GM23248 (cell line): ENCODE data around the gene OSBPL7. TPM values are rescaled to one million over a fixed set of nuclear protein-coding genes. Genes with fewer than 3 reads are reported as not detected.

Source experiments
- DNase-seq: peaks from one replicate; pipeline ENCODE4 v3.0.0-alpha.2; 2015
- H2AFZ ChIP-seq: fragments of 200-600 bp; sonication (generic); 2 replicates; pipeline ENCODE4 v1.6.1; 2016; ENCODE audit warnings: antibody characterized with exemption
- H3F3A ChIP-seq: fragments of 200-600 bp; sonication (generic); 2 replicates; pipeline ENCODE4 v1.6.1; 2016; ENCODE audit warnings: mild to moderate bottlenecking, antibody characterized with exemption, mixed run types; ENCODE audit not compliant: insufficient read depth
- H3K27ac ChIP-seq: fragments of 200-600 bp; sonication (generic); 2 replicates; pipeline ENCODE4 v1.5.1; 2016; ENCODE audit warnings: mild to moderate bottlenecking
- H3K27me3 ChIP-seq: fragments of 200-600 bp; sonication (generic); replicated peaks from 2 replicates; pipeline ENCODE4 v1.6.1; 2016; ENCODE audit warnings: mild to moderate bottlenecking; ENCODE audit not compliant: insufficient read depth
- H3K36me3 ChIP-seq: fragments of 200-600 bp; sonication (generic); 2 replicates; pipeline ENCODE4 v1.6.1; 2016; ENCODE audit warnings: low read depth, mild to moderate bottlenecking
- H3K4me1 ChIP-seq: fragments of 200-600 bp; sonication (generic); 2 replicates; pipeline ENCODE4 v1.6.1; 2016; ENCODE audit warnings: mild to moderate bottlenecking; ENCODE audit not compliant: insufficient read depth
- H3K4me2 ChIP-seq: fragments of 200-600 bp; sonication (generic); one replicate; pipeline ENCODE4 v1.6.1; 2016; ENCODE audit warnings: mild to moderate bottlenecking; ENCODE audit not compliant: unreplicated experiment
- H3K4me3 ChIP-seq: fragments of 200-600 bp; sonication (generic); 2 replicates; pipeline ENCODE4 v1.5.1; 2016; ENCODE audit warnings: mild to moderate bottlenecking
- H3K79me2 ChIP-seq: fragments of 200-600 bp; sonication (generic); 2 replicates; pipeline ENCODE4 v1.6.1; 2016; ENCODE audit warnings: mild to moderate bottlenecking; ENCODE audit not compliant: insufficient read depth
- H3K9ac ChIP-seq: fragments of 200-600 bp; sonication (generic); 2 replicates; pipeline ENCODE4 v1.6.1; 2016; ENCODE audit warnings: mild to moderate bottlenecking
- H3K9me2 ChIP-seq: fragments of 200-600 bp; sonication (generic); 2 replicates; pipeline ENCODE4 v1.6.1; 2016; ENCODE audit warnings: mixed run types, mild to moderate bottlenecking, moderate library complexity; ENCODE audit not compliant: insufficient read depth
- H3K9me3 ChIP-seq: fragments of 200-600 bp; sonication (generic); one replicate; pipeline ENCODE4 v1.6.1; 2017; ENCODE audit warnings: low read depth
- H4K20me1 ChIP-seq: fragments of 200-600 bp; sonication (generic); 2 replicates; pipeline ENCODE4 v1.6.0; 2016; ENCODE audit not compliant: insufficient read depth
- EZH2 ChIP-seq: fragments of 200-600 bp; sonication (generic); IDR thresholded peaks from 2 replicates; pipeline ENCODE4 v1.6.1; 2018; ENCODE audit warnings: antibody characterized with exemption, mild to moderate bottlenecking; ENCODE audit not compliant: insufficient read depth, poor library complexity, severe bottlenecking
- EZH2phosphoT487 ChIP-seq: fragments of 200-600 bp; sonication (generic); IDR thresholded peaks from 2 replicates; pipeline ENCODE4 v1.6.1; 2018; ENCODE audit warnings: antibody characterized with exemption, moderate library complexity, mild to moderate bottlenecking, low read depth; ENCODE audit not compliant: insufficient read depth
- WGBS, 2 experiments: methylation state at CpG; one replicate each; pipeline ENCODE4 v1.1.6; 2015 to 2017; ENCODE audit warnings: low lambda C conversion rate in 2 of 2, low coverage in 1 of 2; ENCODE audit errors: missing lambda C conversion rate in 2 of 2; 5-methylcytosine and 5-hydroxymethylcytosine counted together
- in situ Hi-C: fragments of 300-500 bp; cut with MboI; formaldehyde crosslinking; loops from 2 replicates; pipeline ENCODE4 v1.15.0; 2020
- polyA plus RNA-seq: library from polyadenylated mRNA; unstranded; fragments of >200 nt; fragmentation: Nextera tagmentation; extraction: Ambion mirVana; gene quantifications from 2 replicates; pipeline ENCODE4 v1.2.1, GENCODE V29; 2016
- total RNA-seq: library from RNA; depleted of rRNA; stranded (reverse); fragments of >200 nt; shearing (Covaris generic); gene quantifications from 2 replicates; pipeline ENCODE4 v1.2.3, GENCODE V29; 2014

OSBPL7 gene
- total and polyA plus RNA-seq, 2 experiments from 2014 or later: 2.0 to 5.0 TPM

DNA sequence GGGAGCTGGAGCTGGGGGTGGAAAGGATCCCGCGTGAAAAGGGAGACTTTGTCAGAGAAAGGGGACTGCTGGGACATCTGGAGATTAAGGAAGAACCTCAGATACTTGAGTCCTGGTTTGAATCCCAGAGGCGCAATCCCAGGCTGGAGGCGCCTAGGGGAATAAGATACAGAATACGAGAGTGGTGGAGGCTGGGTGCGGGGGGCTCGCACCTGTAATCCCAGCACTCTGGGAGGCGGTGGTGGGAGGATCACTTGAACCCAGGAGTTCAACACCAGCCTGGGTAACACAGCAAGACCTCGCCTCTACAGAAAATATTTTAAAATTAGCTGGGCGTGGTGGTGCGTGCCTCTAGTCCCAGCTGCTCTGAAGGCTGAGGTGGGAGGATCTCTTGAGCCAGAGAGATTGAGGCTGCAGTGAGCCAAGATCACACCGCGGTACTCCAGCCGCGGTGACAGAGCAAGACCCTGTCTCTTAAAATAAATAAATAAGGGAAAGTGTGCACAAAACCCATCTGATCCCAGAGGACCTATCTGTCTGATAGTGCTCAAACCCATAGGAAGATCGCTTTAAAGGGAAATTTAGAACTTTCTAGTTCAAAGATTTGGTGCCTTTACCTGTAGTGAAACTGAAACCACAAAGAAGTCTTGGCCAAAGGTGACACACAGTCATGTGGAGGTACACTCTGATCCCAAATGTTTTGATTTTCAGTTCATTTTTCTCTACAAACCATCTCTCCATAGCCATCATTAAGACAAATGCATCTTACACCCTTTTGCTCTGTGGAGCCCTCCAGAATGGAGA lies 20.1 kb upstream of the OSBPL7 start:
- peak overlapping the region; percentile 96 for H2AFZ ChIP-seq
- peaks cover 16% of the 10 kb centered on the region for H3K4me1 ChIP-seq
- H3F3A ChIP-seq: no peaks in the 10 kb centered on the region
- in situ Hi-C loops: loop anchor here (5.0 kb wide), 1 partner anchor 46 kb away; no protein-coding TSS in a partner anchor
- no peaks in the 10 kb centered on the region for H3K9me3 ChIP-seq
- peaks cover 10% of the 10 kb centered on the region for H3K79me2 ChIP-seq
- no peak for DNase-seq
- H3K4me2 ChIP-seq: peak overlapping the region; percentile 82
- peaks cover 7% of the 10 kb centered on the region; the same call in 1 of the 2 replicates for H3K27me3 ChIP-seq
- H3K9ac ChIP-seq: peak overlapping the region; percentile 79
- 61 to 63% methylated on average over 16 of the region's 16 CpGs for WGBS, 2 experiments
- H3K4me3 ChIP-seq: peak overlapping the region; percentile 92
- H3K27ac ChIP-seq: no peak overlapping the region
- H3K36me3 ChIP-seq: no peaks in the 10 kb centered on the region
- H4K20me1 ChIP-seq: no peaks in the 10 kb centered on the region
- no peak for TF ChIP-seq EZH2
- TF ChIP-seq EZH2phosphoT487: no peak
- no peaks in the 10 kb centered on the region for H3K9me2 ChIP-seq

DNA sequence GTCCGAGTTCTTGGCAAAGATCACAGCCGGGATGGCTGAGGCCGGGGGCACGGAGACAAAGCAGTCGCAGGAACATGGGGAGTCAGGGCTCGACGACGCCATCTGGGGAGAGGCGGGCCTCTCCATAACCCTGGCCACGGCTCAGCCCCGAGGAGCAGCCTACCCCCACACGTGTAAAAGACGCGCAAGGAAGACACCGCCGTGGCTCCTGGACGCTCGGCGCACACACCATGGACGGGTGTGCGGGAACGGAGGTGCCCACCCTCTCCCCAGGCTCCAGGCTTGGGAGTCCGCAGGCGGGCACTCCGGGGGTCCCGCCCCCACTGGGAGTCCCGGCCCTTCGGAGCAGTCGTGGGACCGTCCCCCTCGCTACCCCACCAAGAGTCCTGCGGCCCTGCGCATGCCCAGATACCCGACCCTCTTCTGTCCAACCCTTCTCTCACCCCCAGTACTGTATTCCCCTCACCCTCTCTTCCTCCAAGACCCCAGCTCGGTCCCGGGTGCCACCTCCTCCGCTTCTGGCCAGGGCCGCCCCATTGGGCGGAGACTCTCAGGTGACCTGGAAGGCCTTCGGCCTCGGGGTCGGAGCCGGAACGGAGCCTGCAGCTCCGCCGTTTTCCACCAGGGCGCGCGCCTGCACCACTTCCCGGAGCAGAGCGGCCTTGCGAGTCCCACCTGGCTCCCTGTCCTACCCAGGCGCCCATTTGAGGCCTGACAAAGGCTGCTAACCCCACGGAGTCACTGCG lies 19.3 kb upstream of the OSBPL7 start, which contains the start of gene SCRN2:
Gene SCRN2 (minus strand): TSS at position 532 of the 746 bp plus-strand sequence. CDS start 430 bp downstream, at position 102.
- Histone ChIP-seq H3K27me3 (no peaks in the 10 kb centered on the region), H3K4me2 (peak within 1 kb of the TSS; percentile 82), H3K79me2 (peaks cover 10% of the 10 kb centered on the region), H3K9me2 (no peaks in the 10 kb centered on the region), H3K4me1 (peaks cover 16% of the 10 kb centered on the region), H3K27ac (no peak within 1 kb of the TSS), H3K9me3 (no peaks in the 10 kb centered on the region), H4K20me1 (no peaks in the 10 kb centered on the region), H3F3A (no peaks in the 10 kb centered on the region), H3K4me3 (peak within 1 kb of the TSS; percentile 92), H2AFZ (peak within 1 kb of the TSS; percentile 96), H3K9ac (peak within 1 kb of the TSS; percentile 79), H3K36me3 (no peaks in the 10 kb centered on the region)
- peak; percentile 88 for DNase-seq
- TF ChIP-seq EZH2 (no peak), EZH2phosphoT487 (no peak)
- 1 to 2% methylated on average over 46 to 51 of the region's 55 CpGs for WGBS, 2 experiments
- in situ Hi-C loops: loop anchor here (5.0 kb wide), 1 partner anchor 46 kb away; no protein-coding TSS in a partner anchor

DNA sequence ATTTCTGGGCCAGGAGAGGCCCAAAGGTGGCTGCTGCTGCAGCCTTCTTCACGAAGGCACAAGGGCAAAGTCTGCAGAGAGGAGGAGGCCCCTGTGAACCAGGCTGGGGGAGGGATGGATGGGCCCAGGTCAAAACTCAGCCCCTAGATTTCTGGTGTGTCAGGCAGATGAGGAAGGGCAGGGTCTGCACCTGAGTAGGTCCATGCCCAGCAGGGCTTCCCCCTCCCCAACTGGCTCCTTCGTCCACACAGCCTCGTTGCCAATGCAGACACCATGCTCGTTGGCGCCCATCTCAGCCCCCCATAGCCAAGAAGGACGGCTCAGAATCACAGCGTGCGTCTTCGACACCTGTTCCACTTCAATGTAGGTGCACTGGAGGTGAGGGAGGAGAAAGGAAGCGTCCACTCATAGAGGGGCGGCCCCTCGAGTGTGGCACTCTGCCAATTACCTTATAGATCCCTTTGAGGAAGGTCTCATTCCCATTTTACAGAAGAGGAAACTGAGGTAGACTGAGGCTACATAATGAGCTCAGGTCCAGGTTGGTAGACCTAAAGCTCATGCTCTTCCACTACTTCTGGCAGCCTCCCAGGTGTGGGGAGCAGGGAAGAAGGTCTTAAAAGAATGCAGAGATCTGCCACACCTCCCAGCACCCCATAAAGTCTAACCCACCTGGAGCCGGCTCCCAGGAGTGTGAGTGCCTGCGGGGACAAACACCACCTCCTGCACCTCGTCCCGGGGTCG lies 18.6 kb upstream of the OSBPL7 start:
- Histone ChIP-seq H3K4me3 (peak overlapping the region; percentile 92), H3K27me3 (no peaks in the 10 kb centered on the region), H3K9me3 (no peaks in the 10 kb centered on the region), H3K79me2 (peaks cover 10% of the 10 kb centered on the region), H3K27ac (no peak overlapping the region), H3F3A (no peaks in the 10 kb centered on the region), H2AFZ (peak overlapping the region; percentile 96), H4K20me1 (no peaks in the 10 kb centered on the region), H3K9ac (peak overlapping the region; percentile 79), H3K4me1 (peaks cover 16% of the 10 kb centered on the region), H3K9me2 (no peaks in the 10 kb centered on the region), H3K36me3 (no peaks in the 10 kb centered on the region), H3K4me2 (peak overlapping the region; percentile 82)
- no peak for DNase-seq
- in situ Hi-C loops: loop anchor here (5.0 kb wide), 1 partner anchor 47 kb away; no protein-coding TSS in a partner anchor
- 49 to 50% methylated on average over 17 of the region's 17 CpGs for WGBS, 2 experiments
- TF ChIP-seq EZH2: no peak
- no peak for TF ChIP-seq EZH2phosphoT487

DNA sequence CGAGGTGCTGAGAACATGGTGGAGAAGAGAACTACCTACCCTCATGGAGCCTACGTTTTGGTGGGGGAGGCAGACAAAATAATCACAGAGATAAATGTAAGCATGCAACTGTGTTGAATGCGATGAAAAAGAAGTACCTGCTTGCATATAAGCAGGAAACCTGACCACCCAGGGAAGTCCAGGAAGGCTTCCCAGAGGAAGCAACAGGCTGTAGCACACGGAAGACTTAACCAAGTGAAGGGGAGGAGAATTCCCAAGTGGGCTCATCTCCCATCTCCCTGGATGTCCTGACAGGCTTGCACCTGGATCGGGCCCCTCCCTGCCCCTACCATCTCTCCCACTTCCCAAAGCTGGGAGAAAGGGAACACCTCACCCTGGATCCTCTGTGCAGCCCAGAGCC lies 17.5 kb upstream of the OSBPL7 start:
- Histone ChIP-seq H3K9me3 (no peaks in the 10 kb centered on the region), H3K4me1 (peaks cover 16% of the 10 kb centered on the region), H3K27me3 (no peaks in the 10 kb centered on the region), H2AFZ (no peak overlapping the region), H3K4me3 (no peak overlapping the region), H3K79me2 (peaks cover 10% of the 10 kb centered on the region), H3K4me2 (no peak overlapping the region), H3F3A (no peaks in the 10 kb centered on the region), H3K27ac (no peak overlapping the region), H4K20me1 (no peaks in the 10 kb centered on the region), H3K9me2 (no peaks in the 10 kb centered on the region), H3K9ac (no peak overlapping the region), H3K36me3 (no peaks in the 10 kb centered on the region)
- WGBS, 2 experiments: 84 to 86% methylated on average over 4 to 5 of the region's 5 CpGs
- in situ Hi-C loops: no loop called here
- DNase-seq: no peak
- TF ChIP-seq EZH2phosphoT487 (no peak), EZH2 (no peak)
